OCI-LY7 (cell line): ENCODE measurements around the gene MTFP1.

Source experiments
- CTCF ChIP-seq: fragments of 200-600 bp; sonication (generic); conservative IDR thresholded peaks from 2 replicates; pipeline ENCODE4 v1.5.1; 2014; ENCODE audit warnings: mild to moderate bottlenecking, antibody characterized with exemption, low read length, moderate library complexity, mixed read lengths
- EZH2phosphoT487 ChIP-seq: fragments of 200-600 bp; sonication (generic); IDR thresholded peaks from 2 replicates; pipeline ENCODE4 v1.6.1; 2018; ENCODE audit warnings: low read depth, borderline replicate concordance, mild to moderate bottlenecking, mixed run types, antibody characterized with exemption, low read length, moderate library complexity, mixed read lengths

- TF ChIP-seq CTCF (no peak), EZH2phosphoT487 (no peak)
These were observed 33.8 kb downstream of the MTFP1 start for GRCh38 chr22:30459181-30460052.
